Mucosa of descending colon (tissue), 3 donors: ENCODE results near the gene DSCAML1. TPM values are rescaled to one million over a fixed set of nuclear protein-coding genes. Genes with fewer than 3 reads are reported as not detected.

Source experiments
- ATAC-seq: fragments of 200-7000 bp; cut with Tn5 transposase; one replicate; pipeline ENCODE4 v1.9.1; 2020; ENCODE audit warnings: mild to moderate bottlenecking, moderate library complexity
- DNase-seq, 3 donors: peaks; one replicate each; pipeline ENCODE4 v3.0.0-alpha.2; 2020
- H3K36me3 ChIP-seq: fragments of 200-600 bp; one replicate; pipeline ENCODE4 v1.8.0; 2021; ENCODE audit warnings: low read depth, mild to moderate bottlenecking
- H3K4me1 ChIP-seq: fragments of 200-600 bp; one replicate; pipeline ENCODE4 v1.8.0; 2021; ENCODE audit warnings: low read depth, mild to moderate bottlenecking
- H3K4me3 ChIP-seq: fragments of 200-600 bp; one replicate; pipeline ENCODE4 v1.8.0; 2021; ENCODE audit warnings: mild to moderate bottlenecking
- H3K9me3 ChIP-seq: fragments of 200-600 bp; one replicate; pipeline ENCODE4 v1.8.0; 2021; ENCODE audit warnings: mild to moderate bottlenecking
- intact Hi-C, 2 donors: fragments of 100-400 bp; cut with DNase I in 1 of 2; cut with micrococcal nuclease in 1 of 2; formaldehyde crosslinking; loops; one replicate each; pipeline versions ENCODE4 v1.11.0 to v1.11.1; 2022; cut with DNase I, micrococcal nuclease
- total RNA-seq, 3 donors: library from RNA; stranded (reverse); fragmentation: NEBNext Ultra II Directional in 2 of 3; extraction: Animal tissue kit (Norgen Biotek cat#: 25700) in 2 of 3; gene quantifications; one replicate each; pipeline versions ENCODE4 v1.2.1 to v1.2.4, GENCODE V29; 2021 to 2023
- TF ChIP-seq, protein P1 (sequence below): fragments of 200-600 bp; IDR thresholded peaks from one replicate; pipeline ENCODE4 v1.8.0; 2022; ENCODE audit warnings: antibody characterized with exemption, mild to moderate bottlenecking
- donor health status: DM: no; HTN: no; CAD: no; lungs with moderate emphysema.
- donor health status: DM: no; HTN: no; CAD: no.
- donor health status: DM: no; HTN: yes; CAD: no.

Gene DSCAML1
- total RNA-seq, 3 donors from 2014 or later: 5.0 to 5.5 (median 5.3) TPM

DNA sequence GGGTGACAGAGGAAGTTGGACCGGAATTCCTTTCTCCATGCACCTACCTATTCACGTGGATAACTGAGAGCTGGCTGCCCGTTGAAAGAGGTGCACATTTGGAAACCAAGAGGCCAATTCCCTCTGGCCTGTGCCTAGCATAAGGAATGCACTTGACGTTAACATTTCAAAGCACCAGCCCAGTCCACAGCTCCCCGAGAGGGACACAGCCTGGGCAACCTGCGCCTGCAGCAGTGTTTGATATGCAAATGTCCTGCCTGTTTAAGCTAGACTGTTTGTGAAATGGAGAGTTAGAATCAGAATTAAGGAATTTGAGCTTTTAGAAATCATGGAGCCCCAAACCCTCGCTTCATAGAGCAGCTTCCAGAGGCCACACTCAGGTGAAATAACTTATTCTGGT lies 126.1 kb downstream of the DSCAML1 start:
- DNase-seq (no peak), ATAC-seq (no peak)
- Histone ChIP-seq H3K9me3 (no peaks in the 10 kb centered on the region), H3K4me1 (no peaks in the 10 kb centered on the region), H3K36me3 (no peaks in the 10 kb centered on the region), H3K4me3 (no peak overlapping the region)
- TF ChIP-seq, protein P1, sequence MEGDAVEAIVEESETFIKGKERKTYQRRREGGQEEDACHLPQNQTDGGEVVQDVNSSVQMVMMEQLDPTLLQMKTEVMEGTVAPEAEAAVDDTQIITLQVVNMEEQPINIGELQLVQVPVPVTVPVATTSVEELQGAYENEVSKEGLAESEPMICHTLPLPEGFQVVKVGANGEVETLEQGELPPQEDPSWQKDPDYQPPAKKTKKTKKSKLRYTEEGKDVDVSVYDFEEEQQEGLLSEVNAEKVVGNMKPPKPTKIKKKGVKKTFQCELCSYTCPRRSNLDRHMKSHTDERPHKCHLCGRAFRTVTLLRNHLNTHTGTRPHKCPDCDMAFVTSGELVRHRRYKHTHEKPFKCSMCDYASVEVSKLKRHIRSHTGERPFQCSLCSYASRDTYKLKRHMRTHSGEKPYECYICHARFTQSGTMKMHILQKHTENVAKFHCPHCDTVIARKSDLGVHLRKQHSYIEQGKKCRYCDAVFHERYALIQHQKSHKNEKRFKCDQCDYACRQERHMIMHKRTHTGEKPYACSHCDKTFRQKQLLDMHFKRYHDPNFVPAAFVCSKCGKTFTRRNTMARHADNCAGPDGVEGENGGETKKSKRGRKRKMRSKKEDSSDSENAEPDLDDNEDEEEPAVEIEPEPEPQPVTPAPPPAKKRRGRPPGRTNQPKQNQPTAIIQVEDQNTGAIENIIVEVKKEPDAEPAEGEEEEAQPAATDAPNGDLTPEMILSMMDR: no peak
- intact Hi-C loops: no loop called here

DNA sequence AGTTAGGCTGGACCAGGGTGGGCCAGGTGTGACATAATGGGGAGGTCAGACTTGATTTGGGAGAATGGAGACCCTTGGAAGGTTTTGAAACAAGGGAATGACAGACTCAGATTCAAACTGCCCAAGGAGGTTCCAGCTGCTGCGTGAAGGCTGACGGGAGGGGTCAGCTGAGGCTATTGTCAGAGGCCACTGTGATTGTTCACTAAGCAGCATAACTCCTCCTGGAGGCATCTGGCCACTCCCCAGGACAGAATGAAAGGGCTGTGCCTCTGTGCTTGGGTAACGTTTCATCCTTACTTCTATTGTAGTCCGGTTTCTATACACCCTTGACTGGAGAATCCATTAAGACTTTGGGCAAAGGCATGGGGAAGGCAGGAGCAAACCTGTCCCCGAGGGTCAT lies 126.6 kb downstream of the DSCAML1 start:
- H3K9me3 ChIP-seq: no peaks in the 10 kb centered on the region
- ATAC-seq: no peak
- intact Hi-C loops: no loop called here
- H3K36me3 ChIP-seq: no peaks in the 10 kb centered on the region
- H3K4me3 ChIP-seq: no peak overlapping the region
- DNase-seq: no peak
- H3K4me1 ChIP-seq: no peaks in the 10 kb centered on the region
- TF ChIP-seq, protein P1: no peak

DNA sequence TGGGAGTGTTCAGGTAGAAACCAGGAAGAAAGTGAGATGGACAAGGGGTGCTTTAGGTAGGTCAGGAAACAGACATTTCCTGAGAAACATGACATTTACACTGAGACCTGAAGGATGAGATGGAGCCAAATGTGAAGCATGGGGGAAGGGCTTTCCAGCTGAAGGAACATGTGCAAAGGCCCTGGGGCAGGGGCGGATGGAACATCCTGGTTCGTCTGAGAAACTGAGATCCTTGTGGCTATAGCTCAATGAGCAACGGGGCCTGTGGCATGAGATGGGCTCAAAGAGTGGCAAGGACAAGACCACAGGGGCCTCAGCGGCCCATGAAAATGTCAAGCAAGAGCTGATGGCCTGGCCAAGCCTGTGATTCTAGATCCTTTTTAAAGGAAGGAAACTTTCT lies 127.4 kb downstream of the DSCAML1 start:
- ATAC-seq: no peak
- no peak for DNase-seq
- intact Hi-C loops: no loop called here
- no peaks in the 10 kb centered on the region for H3K9me3 ChIP-seq
- no peak overlapping the region for H3K4me3 ChIP-seq
- TF ChIP-seq, protein P1: no peak
- no peaks in the 10 kb centered on the region for H3K36me3 ChIP-seq
- H3K4me1 ChIP-seq: no peaks in the 10 kb centered on the region

DNA sequence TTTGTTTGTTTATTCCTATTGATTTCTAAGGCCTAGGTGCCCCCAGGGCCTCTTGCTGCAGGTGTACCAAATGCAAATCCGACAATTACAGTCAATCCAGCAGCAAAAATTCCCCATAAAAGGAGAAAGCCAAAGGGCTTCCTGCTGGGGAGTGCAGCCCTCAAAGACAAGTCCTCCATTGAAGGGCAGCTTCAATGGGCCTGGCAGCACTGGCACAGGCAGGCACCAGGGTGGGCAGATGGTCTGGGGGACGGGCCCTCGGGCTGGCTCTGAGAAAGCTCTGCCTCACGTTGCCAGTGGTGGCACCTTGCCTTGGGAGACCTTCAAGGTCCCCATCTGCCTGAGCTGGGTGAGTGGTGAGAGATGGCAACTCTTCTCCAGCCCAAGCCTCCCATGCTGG lies 128.0 kb downstream of the DSCAML1 start:
- Histone ChIP-seq H3K4me1 (no peaks in the 10 kb centered on the region), H3K4me3 (no peak overlapping the region), H3K36me3 (no peaks in the 10 kb centered on the region), H3K9me3 (no peaks in the 10 kb centered on the region)
- TF ChIP-seq, protein P1: no peak
- DNase-seq (no peak), ATAC-seq (no peak)
- intact Hi-C loops: no loop called here

DNA sequence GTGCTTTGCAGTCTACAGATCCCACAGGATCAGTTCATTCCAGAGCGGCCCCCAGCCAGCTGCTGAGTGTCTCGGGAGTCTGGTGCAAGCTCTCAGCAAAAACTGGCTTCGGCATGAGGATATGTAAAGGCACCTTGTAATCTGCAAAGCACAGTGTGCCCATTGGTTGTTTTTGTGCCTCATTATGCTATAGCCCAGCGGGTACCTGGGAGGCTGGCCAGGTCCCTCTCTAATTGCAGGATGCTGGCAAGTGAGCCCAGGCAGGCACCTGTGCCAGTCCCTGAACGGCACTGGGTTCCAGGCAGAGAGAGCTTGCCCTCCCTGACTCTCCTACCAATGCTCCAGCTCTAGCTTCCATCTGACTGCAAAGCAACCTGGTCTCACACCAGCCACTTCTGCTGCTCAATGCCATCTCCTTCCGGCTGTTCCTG lies 128.7 kb downstream of the DSCAML1 start:
- H3K36me3 ChIP-seq: no peaks in the 10 kb centered on the region
- no peaks in the 10 kb centered on the region for H3K9me3 ChIP-seq
- H3K4me3 ChIP-seq: no peak overlapping the region
- ATAC-seq: no peak
- DNase-seq: no peak
- H3K4me1 ChIP-seq: no peaks in the 10 kb centered on the region
- TF ChIP-seq, protein P1: no peak
- intact Hi-C loops: no loop called here

DNA sequence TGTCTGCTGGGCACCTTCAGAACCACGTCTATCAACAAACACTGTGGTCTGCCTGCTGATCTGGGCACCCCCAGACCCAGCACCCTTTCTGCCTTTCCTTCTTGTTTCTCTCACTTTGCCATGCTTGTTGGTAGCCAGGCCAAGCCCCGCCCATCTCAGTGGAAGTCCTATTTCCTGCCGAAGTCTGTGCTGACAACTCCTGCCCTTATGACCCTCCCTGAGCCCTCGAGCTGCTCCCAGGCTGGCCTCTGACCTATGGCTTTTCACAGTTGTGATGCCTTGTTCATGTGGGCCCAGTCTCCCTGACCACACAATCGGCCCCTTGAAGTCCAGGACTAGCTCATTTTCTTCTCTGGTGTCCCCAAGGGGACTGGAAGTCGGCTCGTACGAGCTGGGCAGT lies 132.1 kb downstream of the DSCAML1 start:
- ATAC-seq (peak; percentile 60), DNase-seq (peak in 2 of 3 donors; percentile 50 to 58)
- H3K9me3 ChIP-seq: no peaks in the 10 kb centered on the region
- H3K36me3 ChIP-seq: no peaks in the 10 kb centered on the region
- TF ChIP-seq, protein P1: no peak
- no peaks in the 10 kb centered on the region for H3K4me1 ChIP-seq
- H3K4me3 ChIP-seq: no peak overlapping the region
- intact Hi-C loops: no loop called here
